ENCODE data around the gene NTN1. TPM values are rescaled to one million over a fixed set of nuclear protein-coding genes. Genes with fewer than 3 reads are reported as not detected.
"Not testable (repeated sequence)": the region's sequence is repeated elsewhere in the genome, so short reads cannot be mapped to it uniquely, and the experiment has no call there.

Gene NTN1
- total and polyA plus RNA-seq, 2 of the 13 experiments (the other 11 are each of a cell fraction or from before 2014, with no cell fraction given) = 0.04 to 0.05 TPM

DNA sequence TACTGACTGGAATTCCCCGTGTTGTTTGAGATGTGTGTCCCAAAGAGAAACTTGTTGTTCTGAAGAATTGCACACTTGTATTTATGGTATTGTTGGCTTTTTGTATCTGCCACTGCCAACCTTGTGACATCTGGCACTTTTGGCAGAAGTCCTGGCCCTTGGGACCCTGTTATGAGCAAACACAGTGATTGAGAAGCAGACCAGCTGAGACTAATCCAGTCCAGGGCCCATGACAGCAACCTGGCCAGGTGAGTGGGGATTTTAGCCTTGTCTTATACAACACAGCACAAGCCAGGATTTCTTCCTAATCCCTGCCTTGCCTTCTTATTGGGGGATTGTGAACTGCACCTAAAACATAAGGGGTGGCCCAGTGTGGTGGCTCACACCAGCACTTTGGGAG, 80.0 kb downstream of the NTN1 start:
- CTCF ChIA-PET (ENCODE audit: low intra/inter-chr PET ratio, low total read pairs) = no interaction called here
- Histone ChIP-seq H3K79me2 (ENCODE audit: insufficient read depth, low read length) (no peaks in the 10 kb centered on the region), H3K27me3 (ENCODE audit: control insufficient read depth in 1 of 2, insufficient read depth in 2 of 2, low read length in 2 of 2) (peaks cover 1 to 18% of the 10 kb centered on the region in 2 experiments; a peak in 4 of 5 replicates), H3K4me1 (ENCODE audit: insufficient read depth, low read length) (no peaks in the 10 kb centered on the region), H3K4me2 (ENCODE audit: low read depth, low read length) (no peak overlapping the region), H2AFZ (ENCODE audit: low read length) (no peak overlapping the region), H3K4me3 (replicated peaks in 1 of 3; ENCODE audit: insufficient read depth in 1 of 3, low read depth in 2 of 3, low read length in 3 of 3) (no peak overlapping the region), H4K20me1 (ENCODE audit: insufficient read depth, low read length) (no peaks in the 10 kb centered on the region), H3K27ac (ENCODE audit: extremely low read length, insufficient read depth, low read length) (no peak overlapping the region), H3K9ac (ENCODE audit: insufficient read depth, low read depth, low read length) (no peak overlapping the region), H3K36me3 (replicated peaks in 1 of 2; ENCODE audit: control insufficient read depth in 1 of 2, insufficient read depth in 2 of 2, low read length in 2 of 2) (no peaks in the 10 kb centered on the region), H3K9me3 (ENCODE audit: low read length) (no peaks in the 10 kb centered on the region; the same call in 1 of the 2 replicates)
- FAIRE-seq (no peak), DNase-seq (ENCODE audit: low spot score) (no peak), ATAC-seq (no peak)
- TF ChIP-seq, protein P1, sequence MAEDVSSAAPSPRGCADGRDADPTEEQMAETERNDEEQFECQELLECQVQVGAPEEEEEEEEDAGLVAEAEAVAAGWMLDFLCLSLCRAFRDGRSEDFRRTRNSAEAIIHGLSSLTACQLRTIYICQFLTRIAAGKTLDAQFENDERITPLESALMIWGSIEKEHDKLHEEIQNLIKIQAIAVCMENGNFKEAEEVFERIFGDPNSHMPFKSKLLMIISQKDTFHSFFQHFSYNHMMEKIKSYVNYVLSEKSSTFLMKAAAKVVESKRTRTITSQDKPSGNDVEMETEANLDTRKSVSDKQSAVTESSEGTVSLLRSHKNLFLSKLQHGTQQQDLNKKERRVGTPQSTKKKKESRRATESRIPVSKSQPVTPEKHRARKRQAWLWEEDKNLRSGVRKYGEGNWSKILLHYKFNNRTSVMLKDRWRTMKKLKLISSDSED (CRISPR knock-in tag; IDR thresholded peaks at IDR 0.05) = no peak
- TF ChIP-seq MATR3 (CRISPR knock-in tag; IDR thresholded peaks at IDR 0.05) (no peak), LCORL (IDR thresholded peaks at IDR 0.05) (no peak), LCORL (CRISPR knock-in tag; IDR thresholded peaks at IDR 0.05) (no peak), MIER2 (CRISPR knock-in tag; IDR thresholded peaks at IDR 0.05) (no peak), AKAP8 (CRISPR knock-in tag; IDR thresholded peaks at IDR 0.05) (no peak)
- TF ChIP-seq, protein P2, sequence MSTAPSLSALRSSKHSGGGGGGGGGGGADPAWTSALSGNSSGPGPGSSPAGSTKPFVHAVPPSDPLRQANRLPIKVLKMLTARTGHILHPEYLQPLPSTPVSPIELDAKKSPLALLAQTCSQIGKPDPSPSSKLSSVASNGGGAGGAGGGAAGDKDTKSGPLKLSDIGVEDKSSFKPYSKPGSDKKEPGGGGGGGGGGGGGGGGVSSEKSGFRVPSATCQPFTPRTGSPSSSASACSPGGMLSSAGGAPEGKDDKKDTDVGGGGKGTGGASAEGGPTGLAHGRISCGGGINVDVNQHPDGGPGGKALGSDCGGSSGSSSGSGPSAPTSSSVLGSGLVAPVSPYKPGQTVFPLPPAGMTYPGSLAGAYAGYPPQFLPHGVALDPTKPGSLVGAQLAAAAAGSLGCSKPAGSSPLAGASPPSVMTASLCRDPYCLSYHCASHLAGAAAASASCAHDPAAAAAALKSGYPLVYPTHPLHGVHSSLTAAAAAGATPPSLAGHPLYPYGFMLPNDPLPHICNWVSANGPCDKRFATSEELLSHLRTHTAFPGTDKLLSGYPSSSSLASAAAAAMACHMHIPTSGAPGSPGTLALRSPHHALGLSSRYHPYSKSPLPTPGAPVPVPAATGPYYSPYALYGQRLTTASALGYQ (CRISPR knock-in tag; IDR thresholded peaks at IDR 0.05) = no peak
- TF ChIP-seq, protein P3, sequence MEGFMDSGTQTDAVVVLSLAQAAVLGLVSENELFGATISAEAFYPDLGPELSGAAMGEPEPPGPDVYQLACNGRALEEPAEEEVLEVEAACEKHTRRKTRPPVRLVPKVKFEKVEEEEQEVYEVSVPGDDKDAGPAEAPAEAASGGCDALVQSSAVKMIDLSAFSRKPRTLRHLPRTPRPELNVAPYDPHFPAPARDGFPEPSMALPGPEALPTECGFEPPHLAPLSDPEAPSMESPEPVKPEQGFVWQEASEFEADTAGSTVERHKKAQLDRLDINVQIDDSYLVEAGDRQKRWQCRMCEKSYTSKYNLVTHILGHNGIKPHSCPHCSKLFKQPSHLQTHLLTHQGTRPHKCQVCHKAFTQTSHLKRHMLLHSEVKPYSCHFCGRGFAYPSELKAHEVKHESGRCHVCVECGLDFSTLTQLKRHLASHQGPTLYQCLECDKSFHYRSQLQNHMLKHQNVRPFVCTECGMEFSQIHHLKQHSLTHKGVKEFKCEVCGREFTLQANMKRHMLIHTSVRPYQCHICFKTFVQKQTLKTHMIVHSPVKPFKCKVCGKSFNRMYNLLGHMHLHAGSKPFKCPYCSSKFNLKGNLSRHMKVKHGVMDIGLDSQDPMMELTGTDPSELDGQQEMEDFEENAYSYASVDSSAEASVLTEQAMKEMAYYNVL (CRISPR knock-in tag; IDR thresholded peaks at IDR 0.05; ENCODE audit: borderline replicate concordance) = no peak
- in situ Hi-C loops (cut with HindIII; ENCODE audit: extremely low pct_ligation_motif_present, low pct_unique_long_range_greater_than_20kb) = no loop called here
- 55% methylated on average over 1 of the region's 1 CpG for WGBS (ENCODE audit: low lambda C conversion rate)
- no TSS peak for BruUV-seq (replicated peaks)
- intact Hi-C loops (cut with micrococcal nuclease; ENCODE audit: unreplicated experiment) = no loop called here
- POLR2A ChIA-PET = no interaction called here

DNA sequence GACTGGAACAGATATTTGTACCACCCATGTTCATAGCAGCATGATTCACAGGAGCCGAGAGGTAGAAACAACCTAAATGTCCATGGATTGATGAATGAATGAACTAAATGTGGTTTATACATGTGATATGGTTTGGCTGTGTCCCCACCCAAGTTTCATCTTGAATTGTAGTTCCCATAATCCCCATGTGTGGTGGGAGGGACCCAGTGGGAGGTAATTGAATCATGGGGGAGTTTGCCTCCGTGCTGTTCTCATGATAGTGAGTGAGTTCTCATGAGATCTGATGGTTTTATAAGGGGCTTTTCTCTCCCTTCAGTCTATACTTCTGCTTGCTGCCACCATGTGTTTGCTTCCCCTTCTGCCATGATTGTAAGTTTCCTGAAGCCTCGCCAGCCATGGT, 81.9 kb downstream of the NTN1 start:
- H3K27ac ChIP-seq (ENCODE audit: extremely low read length, insufficient read depth, low read length); H4K20me1 ChIP-seq (ENCODE audit: insufficient read depth, low read length); H3K9me3 ChIP-seq (ENCODE audit: low read length); CTCF ChIA-PET (ENCODE audit: low intra/inter-chr PET ratio, low total read pairs); FAIRE-seq; H3K9ac ChIP-seq (ENCODE audit: insufficient read depth, low read depth, low read length); H2AFZ ChIP-seq (ENCODE audit: low read length); H3K79me2 ChIP-seq (ENCODE audit: insufficient read depth, low read length); H3K4me3 ChIP-seq (replicated peaks in 1 of 3; ENCODE audit: insufficient read depth in 1 of 3, low read depth in 2 of 3, low read length in 3 of 3); POLR2A ChIA-PET; in situ Hi-C loops (cut with HindIII; ENCODE audit: extremely low pct_ligation_motif_present, low pct_unique_long_range_greater_than_20kb); DNase-seq (ENCODE audit: low spot score); intact Hi-C loops (cut with micrococcal nuclease; ENCODE audit: unreplicated experiment); BruUV-seq (replicated peaks); H3K4me2 ChIP-seq (ENCODE audit: low read depth, low read length); H3K4me1 ChIP-seq (ENCODE audit: insufficient read depth, low read length); ATAC-seq; H3K36me3 ChIP-seq (replicated peaks in 1 of 2; ENCODE audit: control insufficient read depth in 1 of 2, insufficient read depth in 2 of 2, low read length in 2 of 2): not testable (repeated sequence)
- 0% methylated on average over 2 of the region's 3 CpGs for WGBS (ENCODE audit: low lambda C conversion rate)
- H3K27me3 ChIP-seq (ENCODE audit: control insufficient read depth in 1 of 2, insufficient read depth in 2 of 2, low read length in 2 of 2) = peaks cover 0 to 22% of the 10 kb centered on the region in 2 experiments; a peak in 4 of 5 replicates

Measured in HepG2 (cell line).